CD4-positive, alpha-beta T cell treated with Interleukin-21 for 1 hour (primary cell): ENCODE data around the gene MLLT3.

Experiments used
- DNase-seq: peaks from one replicate; pipeline ENCODE4 v3.0.0-alpha.2; 2020

Gene MLLT3

GRCh38 chr9:20407013-20407412, 215.3 kb downstream of the MLLT3 start:
- no peak for DNase-seq

GRCh38 chr9:20406344-20406743, 216.0 kb downstream of the MLLT3 start:
- no peak for DNase-seq

- no peak for DNase-seq
These were observed 216.7 kb downstream of the MLLT3 start for GRCh38 chr9:20405616-20406015.

- no peak for DNase-seq
These were observed 217.2 kb downstream of the MLLT3 start for GRCh38 chr9:20405078-20405477.

GRCh38 chr9:20404192-20404813, 218.0 kb downstream of the MLLT3 start:
- no peak for DNase-seq

GRCh38 chr9:20403346-20403745, 219.0 kb downstream of the MLLT3 start:
- no peak for DNase-seq

- no peak for DNase-seq
These were observed 219.9 kb downstream of the MLLT3 start for GRCh38 chr9:20402273-20402875.

GRCh38 chr9:20398536-20399338, 223.6 kb downstream of the MLLT3 start:
- DNase-seq, result no peak

- no peak for DNase-seq
These were observed 225.0 kb downstream of the MLLT3 start for GRCh38 chr9:20397348-20397747.

GRCh38 chr9:20396509-20396908, 225.8 kb downstream of the MLLT3 start:
- DNase-seq, result no peak

- DNase-seq, result no peak
These were observed 226.6 kb downstream of the MLLT3 start for GRCh38 chr9:20395651-20396050.

GRCh38 chr9:20394969-20395368, 227.3 kb downstream of the MLLT3 start:
- no peak for DNase-seq

- DNase-seq, result no peak
These were observed 231.1 kb downstream of the MLLT3 start for GRCh38 chr9:20391208-20391607.

GRCh38 chr9:20390400-20390799, 231.9 kb downstream of the MLLT3 start:
- DNase-seq, result no peak

- DNase-seq, result no peak
These were observed 235.2 kb downstream of the MLLT3 start for GRCh38 chr9:20387062-20387461.

- no peak for DNase-seq
These were observed 237.7 kb downstream of the MLLT3 start for GRCh38 chr9:20384642-20385041.

GRCh38 chr9:20382460-20383071, 239.7 kb downstream of the MLLT3 start:
- no peak for DNase-seq

GRCh38 chr9:20380546-20380945, 241.8 kb downstream of the MLLT3 start:
- no peak for DNase-seq

- no peak for DNase-seq
These were observed 242.5 kb downstream of the MLLT3 start for GRCh38 chr9:20379804-20380225.

GRCh38 chr9:20378851-20379250, 243.4 kb downstream of the MLLT3 start:
- DNase-seq, result no peak

- DNase-seq, result no peak
These were observed 244.5 kb downstream of the MLLT3 start for GRCh38 chr9:20377790-20378189.

- DNase-seq, result no peak
These were observed 245.4 kb downstream of the MLLT3 start for GRCh38 chr9:20376731-20377375.

GRCh38 chr9:20376042-20376441, 246.3 kb downstream of the MLLT3 start:
- no peak for DNase-seq
